ENCODE results near the gene VEPH1.
"Not testable (repeated sequence)": the region's sequence is repeated elsewhere in the genome, so short reads cannot be mapped to it uniquely, and the experiment has no call there.

Gene VEPH1

GRCh38 chr3:157379525-157380140 lies 123.6 kb downstream of the VEPH1 start:
- no peak for DNase-seq

GRCh38 chr3:157376603-157377300 lies 126.5 kb downstream of the VEPH1 start:
- DNase-seq: no peak

GRCh38 chr3:157375342-157375986 lies 127.8 kb downstream of the VEPH1 start:
- no peak for DNase-seq

- no peak for DNase-seq
Observed at GRCh38 chr3:157374933-157375332, 128.3 kb downstream of the VEPH1 start.

- DNase-seq: no peak
Observed at GRCh38 chr3:157373783-157374182, 129.4 kb downstream of the VEPH1 start.

GRCh38 chr3:157370867-157371266 lies 132.3 kb downstream of the VEPH1 start:
- no peak for DNase-seq

- no peak for DNase-seq
Observed at GRCh38 chr3:157369727-157370421, 133.3 kb downstream of the VEPH1 start.

GRCh38 chr3:157368171-157368570 lies 135.0 kb downstream of the VEPH1 start:
- DNase-seq: no peak

GRCh38 chr3:157363393-157363792 lies 139.8 kb downstream of the VEPH1 start:
- DNase-seq: no peak

GRCh38 chr3:157362348-157362747 lies 140.9 kb downstream of the VEPH1 start:
- no peak for DNase-seq

GRCh38 chr3:157360044-157360443 lies 143.2 kb downstream of the VEPH1 start:
- DNase-seq: no peak

GRCh38 chr3:157356541-157356940 lies 146.7 kb downstream of the VEPH1 start:
- DNase-seq: no peak

- DNase-seq: no peak
Observed at GRCh38 chr3:157355276-157355675, 147.9 kb downstream of the VEPH1 start.

GRCh38 chr3:157354722-157355121 lies 148.5 kb downstream of the VEPH1 start:
- no peak for DNase-seq

GRCh38 chr3:157354254-157354653 lies 149.0 kb downstream of the VEPH1 start:
- DNase-seq: no peak

- DNase-seq: no peak
Observed at GRCh38 chr3:157353652-157354051, 149.6 kb downstream of the VEPH1 start.

GRCh38 chr3:157351981-157352380 lies 151.2 kb downstream of the VEPH1 start:
- DNase-seq: no peak

GRCh38 chr3:157350651-157351050 lies 152.6 kb downstream of the VEPH1 start:
- not testable (repeated sequence) for DNase-seq

- DNase-seq: not testable (repeated sequence)
Observed at GRCh38 chr3:157348304-157349075, 154.7 kb downstream of the VEPH1 start.

GRCh38 chr3:157347577-157348303 lies 155.5 kb downstream of the VEPH1 start:
- no peak for DNase-seq

- no peak for DNase-seq
Observed at GRCh38 chr3:157336252-157337009, 166.8 kb downstream of the VEPH1 start.
